ENCODE data around the gene SFXN4.
"Not testable (repeated sequence)": the region's sequence is repeated elsewhere in the genome, so short reads cannot be mapped to it uniquely, and the experiment has no call there.

SFXN4 gene

DNA sequence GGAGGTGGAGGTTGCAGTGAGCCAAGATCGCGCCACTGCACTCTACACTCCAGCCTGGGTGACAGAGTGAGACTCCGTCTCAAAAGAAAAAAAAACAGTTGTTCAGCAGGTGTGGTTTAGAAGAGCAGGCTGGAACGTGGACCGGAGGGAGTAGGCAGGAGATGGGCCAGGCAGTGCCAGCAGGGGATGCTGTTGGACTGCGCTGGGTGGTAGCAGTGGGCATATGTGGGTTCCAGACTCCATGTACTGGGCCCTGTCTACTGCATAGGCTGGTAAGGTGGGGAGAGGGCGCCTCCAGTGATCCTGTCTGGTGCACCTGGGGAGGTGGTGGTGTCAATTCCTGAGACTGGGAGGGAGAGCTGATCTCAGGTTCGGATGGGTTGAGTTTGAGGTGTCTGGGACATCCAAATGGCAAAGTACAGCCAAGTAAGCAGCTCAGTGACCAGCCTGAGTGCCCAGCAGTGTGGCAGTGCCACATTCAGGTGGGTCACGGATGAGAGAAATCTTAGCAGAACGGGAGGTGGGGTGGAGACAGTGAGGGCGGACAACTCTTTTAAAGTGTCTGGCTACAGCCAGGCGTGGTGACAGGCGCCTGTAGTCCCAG is 25.9 kb downstream of the SFXN4 start:
- DNase-seq = peak; percentile 13 to 47

DNA sequence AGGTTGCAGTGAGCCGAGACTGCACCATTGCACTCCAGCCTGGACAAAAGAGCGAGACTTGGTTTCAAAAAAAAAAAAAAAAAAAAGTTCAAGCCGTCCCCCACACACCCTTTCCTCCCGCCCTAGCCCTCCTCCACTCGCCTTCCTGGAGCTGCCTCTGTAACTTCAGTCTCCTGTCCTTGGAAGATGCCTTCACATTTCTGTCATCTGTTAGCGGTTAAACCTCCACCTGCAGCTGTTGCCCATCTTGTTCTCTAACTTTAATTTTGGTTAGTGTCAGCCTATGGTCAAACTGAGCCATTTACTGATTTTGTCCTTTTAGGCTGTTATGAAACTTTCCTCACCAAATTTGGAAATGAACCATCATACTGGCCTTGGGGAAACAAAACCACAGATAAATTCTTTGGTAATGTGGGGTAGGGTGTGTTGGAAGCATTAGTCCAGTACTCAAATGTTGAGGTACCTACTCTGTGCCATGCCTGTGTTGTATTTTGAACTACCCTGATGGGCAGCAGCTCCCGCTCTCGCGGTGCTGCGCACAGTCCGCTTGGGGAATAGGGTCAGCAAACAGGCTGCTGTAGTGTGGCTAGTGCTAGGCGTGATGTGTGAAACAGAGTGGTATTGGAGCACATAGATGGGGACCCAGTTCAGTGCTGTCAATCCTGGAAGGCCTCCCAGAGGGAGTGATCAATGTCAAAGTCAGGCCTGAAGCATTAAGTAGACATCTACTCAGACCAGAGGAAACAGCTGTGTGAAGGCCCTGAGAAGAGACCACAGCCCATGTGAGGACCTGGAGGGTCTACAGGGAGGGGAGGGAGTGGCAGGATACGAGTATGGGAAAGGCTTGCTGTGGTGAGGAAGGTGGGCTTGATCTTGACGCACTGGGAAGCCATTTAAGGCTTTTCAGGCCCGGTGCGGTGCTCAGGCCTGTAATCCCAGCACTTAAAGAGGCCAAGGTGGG is 26.9 kb downstream of the SFXN4 start:
- no peak for DNase-seq

DNA sequence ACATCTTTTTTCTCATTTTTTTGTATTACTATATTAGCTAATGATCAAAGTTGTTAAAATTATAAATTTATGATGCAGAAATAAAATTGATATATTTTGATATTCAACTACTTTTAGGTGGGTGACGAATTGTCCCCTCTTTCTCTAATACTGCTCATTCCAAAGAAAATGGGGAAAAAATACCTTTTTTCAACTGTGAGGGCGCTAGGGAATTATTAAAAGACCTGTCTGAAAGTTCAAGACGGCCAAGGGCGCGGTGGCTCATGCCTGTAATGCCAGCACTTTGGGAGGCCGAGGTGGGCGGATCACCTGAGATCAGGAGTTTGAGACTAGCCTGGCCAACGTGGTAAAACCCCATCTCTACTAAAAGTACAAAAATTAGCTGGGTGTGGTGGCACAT is 27.6 kb downstream of the SFXN4 start:
- DNase-seq = not testable (repeated sequence)

DNA sequence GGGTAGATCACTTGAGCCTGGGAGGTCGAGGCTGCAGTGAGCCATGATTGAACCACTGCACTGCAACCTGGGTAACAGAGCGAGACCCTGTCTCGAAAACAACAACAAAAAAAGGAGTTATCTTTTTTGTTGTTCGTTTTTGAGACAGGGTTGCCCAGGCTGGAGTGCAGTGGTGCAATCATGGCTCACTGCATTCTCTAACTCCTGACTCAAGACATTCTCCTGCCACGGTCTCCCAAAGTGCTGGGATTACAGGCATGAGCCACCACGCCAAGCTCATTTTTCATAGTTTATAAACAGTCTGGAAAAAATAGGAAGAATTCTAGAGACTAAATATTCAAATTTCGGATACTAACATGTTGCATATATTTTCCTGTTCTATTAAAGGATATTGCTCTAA is 29.4 kb downstream of the SFXN4 start:
- DNase-seq = no peak

DNA sequence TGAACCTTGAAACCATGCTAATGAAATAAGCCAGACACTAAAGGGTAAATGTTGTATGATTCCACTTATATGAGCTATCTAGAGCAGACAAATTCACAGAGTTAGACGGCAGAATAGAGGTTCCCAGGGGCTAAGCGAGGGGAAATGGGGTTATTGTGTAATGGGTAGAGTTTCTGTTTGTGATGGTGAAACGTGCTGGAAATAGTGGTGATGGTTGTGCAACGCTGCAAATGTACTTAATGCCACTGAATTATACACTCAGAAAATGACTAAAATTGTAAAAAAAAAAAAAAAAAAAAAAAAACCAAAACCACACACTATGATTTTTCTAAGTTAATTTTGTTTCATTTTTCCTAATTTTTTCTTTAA is 30.0 kb downstream of the SFXN4 start:
- DNase-seq = peak; percentile 10 to 45

DNA sequence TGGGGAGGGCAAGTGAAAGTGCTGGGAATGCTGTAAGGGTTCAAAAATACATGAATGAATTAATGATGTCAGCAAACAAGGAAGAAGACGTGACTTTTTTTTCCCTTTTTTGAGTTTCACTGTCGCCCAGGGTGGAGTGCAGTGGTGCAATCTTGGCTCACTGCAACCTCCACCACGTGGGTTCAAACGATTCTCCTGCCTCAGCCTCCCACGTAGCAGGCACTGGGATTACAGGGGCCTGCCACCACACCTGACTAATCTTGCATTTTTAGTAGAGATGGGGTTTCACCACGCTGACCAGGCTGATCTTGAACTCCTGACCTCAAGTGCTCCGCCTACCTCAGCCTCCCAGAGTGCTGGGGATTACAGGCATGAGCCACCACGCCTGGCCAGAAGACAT is 31.6 kb downstream of the SFXN4 start:
- no peak for DNase-seq

DNA sequence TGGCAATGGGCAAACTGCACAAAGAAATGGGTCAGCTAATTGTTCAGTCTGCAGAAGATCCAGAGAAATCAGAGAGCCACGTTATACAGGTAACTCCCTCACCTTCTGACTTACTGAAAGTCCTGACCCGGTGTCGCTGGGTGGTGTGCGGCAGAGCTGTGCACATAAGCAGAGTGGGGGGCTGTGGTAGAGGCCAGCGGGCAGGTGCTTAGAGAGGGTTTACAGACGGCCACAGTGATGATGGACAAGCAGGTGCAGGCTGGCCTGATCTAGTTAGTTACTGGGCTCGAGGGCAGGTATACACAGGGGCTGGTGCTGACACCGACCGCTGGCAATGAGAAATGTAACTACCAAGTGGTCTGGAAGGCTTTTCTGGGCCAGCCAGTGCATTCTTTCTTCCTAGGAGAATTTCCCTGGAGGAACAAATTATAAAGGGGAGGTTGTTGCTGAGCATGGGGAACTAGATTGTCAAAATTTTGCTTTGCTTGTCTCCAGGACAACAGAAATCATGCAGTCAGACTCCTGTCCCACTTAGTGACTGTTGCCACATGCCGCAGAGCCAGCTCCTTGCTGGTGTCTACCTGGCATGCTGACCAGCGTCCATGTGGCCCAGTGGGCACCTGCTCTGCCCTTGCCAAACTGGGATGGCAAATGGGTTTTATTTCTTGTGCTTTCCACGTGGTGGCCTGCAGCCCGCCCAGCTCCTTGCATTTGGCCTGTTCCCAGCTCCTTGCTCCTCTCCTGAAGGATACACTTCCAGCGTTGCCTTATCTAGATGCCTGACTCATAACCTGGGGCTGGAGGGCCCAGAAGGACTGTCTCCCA is 32.8 kb downstream of the SFXN4 start:
- no peak for DNase-seq

DNA sequence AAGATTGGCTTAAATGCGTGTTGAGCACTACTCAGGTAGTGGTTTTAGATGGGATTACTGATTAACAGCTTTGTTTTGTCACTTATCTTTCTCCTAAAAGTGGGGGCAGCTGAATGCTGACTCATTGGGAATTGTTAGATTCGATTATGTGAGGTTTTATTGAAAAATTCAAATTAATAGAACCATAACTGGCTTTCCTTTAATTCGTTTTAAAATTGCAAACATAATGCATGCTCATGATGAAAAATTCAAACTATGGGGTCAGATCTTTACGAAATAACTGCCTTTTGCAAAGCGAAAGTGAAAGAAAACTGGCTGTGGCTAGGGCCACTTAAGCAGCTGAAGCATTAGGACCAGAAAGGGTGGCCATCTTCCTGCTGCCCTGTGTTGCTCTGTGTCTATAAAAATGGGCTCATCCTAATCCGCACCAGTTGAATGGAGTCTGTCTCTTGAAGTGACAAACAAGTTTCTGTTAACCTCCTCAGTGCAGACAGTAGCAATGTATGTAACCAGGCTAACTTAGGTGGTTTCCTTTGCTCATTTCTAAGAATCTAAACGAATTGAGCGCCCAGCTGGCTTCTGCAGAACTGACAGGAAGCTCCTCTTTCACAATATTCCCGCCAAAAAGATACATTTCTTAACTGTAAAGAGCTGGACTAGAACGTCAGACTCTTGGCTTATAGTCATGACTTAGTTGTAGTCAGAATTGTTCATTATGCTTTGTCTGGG is 33.8 kb downstream of the SFXN4 start:
- DNase-seq = peak in 1 of 2 donors; percentile 79

DNA sequence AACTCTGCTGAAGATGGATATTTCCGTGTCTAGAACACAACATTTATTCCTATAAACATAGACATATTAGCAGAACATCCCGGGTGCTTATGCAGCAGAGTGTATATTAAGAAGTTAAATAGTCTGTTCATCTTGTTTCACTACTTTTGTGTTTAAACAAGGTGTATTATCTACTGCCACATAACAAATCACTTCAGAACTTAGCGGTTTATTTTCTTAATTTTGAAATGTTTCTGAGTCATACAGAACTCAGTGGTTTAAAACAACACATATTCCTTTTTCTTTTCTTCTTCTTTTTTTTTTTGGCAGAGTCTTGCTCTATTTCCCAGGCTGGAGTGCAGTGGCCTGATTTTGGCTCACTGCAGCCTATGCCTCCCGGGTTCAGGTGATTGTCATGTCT is 35.8 kb downstream of the SFXN4 start:
- no peak for DNase-seq

DNA sequence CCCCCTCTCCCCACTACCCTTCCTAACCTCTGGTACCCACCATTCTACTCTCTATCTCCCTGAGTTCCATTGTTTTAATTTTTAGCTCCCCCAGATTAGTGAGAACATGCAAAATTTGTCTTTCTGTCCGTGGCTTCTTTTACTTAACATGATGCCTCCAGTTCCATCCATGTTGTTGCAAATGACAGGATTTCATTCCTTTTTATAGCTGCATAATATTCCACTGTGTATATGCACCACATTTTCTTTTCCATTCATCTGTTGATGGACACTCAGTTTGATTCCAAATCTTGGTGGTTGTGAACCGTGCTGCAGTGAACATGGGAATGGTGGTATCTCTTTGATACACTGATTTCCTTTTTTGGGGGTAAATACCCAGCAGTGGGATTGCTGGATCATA is 39.6 kb downstream of the SFXN4 start:
- no peak for DNase-seq

DNA sequence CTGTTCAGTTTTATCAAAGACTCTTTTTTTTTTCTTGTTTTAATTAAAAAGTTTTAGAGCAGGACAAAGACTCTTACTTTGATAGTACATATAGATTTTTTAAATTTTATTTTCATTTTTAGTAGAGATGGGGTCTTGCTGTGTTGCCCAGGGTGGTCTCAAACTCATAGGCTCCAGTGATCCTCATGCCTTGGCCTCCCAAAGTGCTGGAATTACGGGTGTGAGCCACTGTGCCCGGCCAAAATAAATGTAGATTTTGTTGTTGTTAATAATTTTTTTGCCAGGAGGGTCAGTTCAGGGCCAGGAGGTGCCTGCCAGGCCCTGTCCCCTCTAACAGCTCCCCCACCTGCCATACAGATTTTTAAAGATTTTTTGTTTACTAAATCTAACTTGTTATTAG is 44.6 kb downstream of the SFXN4 start:
- no peak for DNase-seq

DNA sequence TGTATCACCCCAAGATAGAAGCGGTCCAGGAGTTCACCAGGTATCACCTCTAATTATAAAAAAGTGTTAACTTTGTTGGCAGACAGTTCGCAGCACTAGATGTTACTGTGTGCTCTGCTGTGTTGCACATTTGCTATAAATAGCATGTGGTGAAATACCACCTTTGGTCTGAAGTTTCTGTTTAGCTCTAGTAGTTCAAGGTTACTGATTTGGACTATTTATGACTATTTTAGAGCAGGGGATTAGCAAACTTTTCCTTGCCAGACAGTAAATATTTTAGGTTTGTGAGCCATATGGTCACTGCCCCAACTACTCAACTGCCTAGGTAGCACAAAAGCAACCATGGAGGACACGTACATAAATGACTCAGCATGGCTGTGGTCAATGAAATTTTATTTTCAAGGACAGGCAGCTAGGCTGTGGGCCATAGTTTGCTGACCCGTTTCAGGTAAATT is 45.1 kb downstream of the SFXN4 start:
- DNase-seq = no peak

DNA sequence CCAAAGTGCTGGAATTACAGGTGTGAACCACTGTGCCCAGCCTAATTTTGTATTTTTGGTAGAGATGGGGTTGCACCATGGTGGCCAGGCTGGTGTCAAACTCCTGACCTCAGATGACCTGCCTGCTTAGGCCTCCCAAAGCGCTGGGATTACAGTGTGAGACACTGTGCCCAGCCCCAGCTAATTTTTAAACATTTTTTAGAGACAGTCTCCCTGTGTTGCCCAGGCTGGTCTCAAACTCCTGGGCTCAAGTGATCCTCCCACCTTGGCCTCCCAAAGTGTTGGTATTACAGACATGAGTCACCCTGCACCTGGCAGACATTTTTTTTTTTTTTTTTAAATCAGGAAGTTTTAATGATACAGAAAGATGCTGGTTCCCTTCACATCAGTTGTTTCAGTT is 46.1 kb downstream of the SFXN4 start:
- no peak for DNase-seq

DNA sequence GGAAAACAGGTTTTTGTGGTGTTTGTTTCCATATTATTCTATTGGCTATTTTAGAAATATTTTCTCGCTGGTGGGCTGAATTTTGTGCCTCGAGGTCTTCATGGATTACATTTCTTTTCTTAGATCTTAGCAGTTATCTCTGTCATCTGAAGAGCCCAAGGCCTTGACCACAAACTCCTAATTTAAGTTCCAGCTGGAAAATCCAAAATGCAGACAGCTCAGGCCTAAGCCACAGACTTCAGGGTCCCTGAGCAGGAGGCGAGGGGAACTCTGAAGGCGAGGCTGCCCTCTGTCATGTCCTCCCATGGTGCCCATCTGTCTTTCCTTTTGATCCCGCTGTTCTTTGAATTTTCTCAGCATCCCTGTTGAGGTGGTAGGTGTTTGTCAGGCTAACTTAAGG is 47.3 kb downstream of the SFXN4 start:
- no peak for DNase-seq

DNA sequence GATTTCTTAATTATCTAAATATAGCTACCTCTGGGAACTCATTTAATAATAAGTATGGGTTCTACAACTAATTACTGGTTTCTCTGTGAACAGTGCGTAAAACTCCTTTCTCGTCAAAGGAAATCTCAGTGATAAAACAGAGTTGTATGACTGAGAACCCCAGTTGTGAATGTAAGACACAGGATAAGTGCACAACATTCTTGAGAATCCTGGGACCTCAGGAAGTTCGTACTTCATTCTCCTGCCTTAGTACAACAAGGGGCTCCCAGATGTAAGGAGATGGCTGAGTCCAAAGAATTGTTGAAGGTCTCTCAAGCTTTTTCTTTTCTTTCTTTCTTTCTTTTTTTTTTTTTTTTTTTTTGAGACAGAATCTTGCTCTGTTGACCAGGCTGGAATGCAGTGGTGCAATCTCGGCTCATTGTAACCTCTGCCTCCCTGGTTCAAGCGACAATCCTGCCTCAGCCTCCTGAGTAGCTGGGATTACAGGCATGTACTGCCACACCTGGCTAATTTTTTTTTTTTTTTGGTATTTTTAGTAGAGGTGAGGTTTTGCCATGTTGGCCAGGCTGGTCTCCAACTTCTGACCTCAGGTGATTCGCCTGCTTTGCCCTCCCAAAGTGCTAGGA is 49.1 kb downstream of the SFXN4 start:
- DNase-seq = no peak

DNA sequence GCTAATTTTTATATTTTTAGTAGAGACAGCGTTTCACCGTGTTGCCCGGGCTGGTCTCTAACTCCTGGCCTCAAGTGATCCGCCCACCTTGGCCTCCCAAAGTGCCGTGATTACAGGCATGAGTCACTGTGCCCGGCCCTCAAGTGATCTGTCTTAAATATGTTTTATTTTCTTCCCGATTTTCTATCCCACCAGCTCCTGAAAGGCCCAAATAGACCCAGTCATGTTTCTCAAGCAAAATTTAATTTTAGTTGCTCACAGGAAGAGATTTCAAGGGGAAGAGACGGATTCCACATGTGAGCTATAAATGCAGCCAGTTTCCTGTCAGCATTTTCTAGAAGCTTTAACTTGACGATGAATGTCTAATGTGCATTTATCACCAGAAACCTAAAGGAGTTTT is 49.6 kb downstream of the SFXN4 start:
- DNase-seq = no peak

DNA sequence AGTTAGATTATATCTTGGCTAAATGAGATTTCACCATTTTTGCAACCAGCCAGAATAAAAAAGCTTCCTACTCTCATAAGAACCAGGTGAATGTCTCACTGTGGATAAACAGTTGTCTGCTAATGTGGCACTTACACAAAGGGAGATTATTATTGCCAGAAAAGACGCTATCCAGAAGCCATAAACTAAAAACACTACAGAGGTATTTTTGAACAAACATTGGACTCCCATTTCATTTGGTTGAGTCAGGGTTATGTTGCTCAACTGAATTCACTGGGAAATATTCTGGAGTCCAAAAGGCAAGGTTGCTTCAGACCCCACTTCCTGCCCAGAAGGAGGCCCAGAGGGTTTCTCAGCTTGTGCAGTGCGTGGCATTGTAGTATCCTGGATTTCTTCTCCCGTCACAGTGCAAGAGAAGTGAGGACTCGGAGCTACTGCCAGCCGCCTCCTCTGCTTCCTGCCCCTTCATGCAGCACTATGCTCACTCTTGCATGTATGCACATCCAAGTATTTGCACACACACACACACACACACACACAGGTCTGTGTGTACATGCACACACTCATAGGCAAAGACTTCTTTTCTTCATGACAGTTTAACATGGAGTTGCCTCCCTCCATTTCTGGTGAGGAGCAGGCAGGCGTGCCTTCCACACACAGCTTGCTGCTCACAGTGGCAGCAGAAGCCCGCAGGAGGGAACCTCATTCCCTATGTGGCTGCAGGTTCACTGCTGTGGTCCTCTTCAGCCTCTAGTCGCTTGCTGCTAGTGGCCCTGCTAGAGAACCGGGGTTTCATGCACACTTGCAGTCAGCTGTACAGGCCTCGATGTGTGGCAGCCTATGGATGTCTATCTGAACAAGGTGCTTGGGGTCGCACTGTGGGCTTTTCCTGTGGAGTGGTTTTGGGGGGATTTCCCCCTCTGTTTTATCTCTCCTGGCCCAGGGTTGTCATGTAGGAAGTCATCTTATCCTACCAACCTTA is 51.5 kb downstream of the SFXN4 start:
- DNase-seq = no peak

DNA sequence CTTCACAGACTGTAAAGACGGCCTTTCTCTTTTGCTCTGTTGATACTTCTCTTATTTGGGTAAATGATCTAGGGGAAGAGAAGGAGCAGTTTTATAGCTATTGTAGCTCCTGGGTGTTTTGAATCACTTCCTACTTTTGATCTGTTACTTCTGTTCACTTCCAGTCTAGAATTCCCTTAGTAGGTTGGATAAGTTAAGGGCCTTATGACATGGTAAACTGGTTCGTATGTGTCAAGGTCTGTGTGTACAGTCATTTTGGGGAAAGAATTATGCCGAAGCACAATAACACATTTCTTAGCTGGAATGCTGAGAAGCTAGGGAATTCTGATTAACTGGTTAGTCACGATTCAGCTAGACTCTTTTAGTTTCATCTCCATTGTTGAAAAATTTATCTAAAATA is 53.5 kb downstream of the SFXN4 start:
- peak in 1 of 2 donors; percentile 18 for DNase-seq

DNA sequence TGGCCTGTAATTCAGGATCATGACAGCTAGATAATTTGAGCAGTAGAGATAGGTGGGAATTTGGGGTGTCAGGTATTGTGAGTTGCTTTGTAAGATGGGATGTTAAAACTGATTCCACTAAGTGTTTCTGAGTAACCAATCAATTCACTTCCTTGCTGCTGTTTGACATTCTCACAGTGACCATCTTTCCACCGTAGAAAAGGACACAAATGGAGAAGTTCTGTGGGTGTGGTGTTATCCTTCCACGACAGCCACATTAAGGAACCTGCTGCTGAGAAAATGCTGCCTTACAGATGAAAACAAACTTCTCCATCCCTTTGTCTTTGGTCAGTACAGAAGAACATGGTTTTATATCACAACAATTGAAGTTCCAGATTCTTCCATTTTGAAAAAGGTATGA is 57.7 kb downstream of the SFXN4 start:
- not testable (repeated sequence) for DNase-seq

DNA sequence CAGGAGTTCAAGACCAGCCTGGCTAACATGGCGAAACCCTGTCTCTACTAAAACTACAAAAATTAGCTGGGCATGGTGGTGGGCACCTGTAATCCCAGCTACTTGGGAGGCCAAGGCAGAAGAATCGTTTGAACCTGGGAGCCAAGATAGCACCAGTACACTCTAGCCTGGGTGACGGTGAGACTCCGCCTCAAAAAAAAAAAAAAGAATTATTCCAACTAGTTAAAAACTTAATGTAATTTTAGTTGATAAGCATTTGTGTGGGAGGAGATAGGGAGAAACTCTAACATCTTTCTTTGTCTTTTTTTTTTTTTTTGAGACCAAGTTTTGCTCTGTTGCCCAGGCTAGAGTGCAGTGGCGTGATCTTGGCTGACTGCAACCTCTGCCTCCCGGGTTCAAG is 58.4 kb downstream of the SFXN4 start:
- not testable (repeated sequence) for DNase-seq

DNA sequence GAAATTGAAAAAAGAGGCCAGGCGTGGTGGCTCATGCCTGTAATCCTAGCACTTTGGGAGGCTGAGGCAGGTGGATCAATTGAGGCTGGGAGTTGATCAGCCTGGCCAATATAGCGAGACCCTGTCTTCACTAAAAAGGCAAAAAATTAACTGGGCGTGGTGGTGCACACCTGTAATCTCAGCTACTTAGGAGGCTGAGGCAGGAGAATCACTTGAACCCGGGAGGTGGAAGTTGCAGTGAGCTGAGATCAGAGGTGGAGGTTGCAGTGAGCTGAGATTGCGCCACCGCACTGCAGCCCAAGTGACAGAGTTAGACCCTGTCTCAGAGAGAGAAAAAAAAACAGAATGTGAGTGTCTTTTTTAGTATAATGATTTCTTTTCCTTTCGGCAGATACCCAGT is 59.6 kb downstream of the SFXN4 start:
- not testable (repeated sequence) for DNase-seq
